Measurements from ENCODE around the gene SERINC2. TPM values are rescaled to one million over a fixed set of nuclear protein-coding genes. Genes with fewer than 3 reads are reported as not detected.

SERINC2 gene
- total and polyA plus RNA-seq, 10 of the 15 experiments (the other 5 are each of a cell fraction or from before 2014, with no cell fraction given) = 0.02 to 9.4 (median 0.50) TPM

DNA sequence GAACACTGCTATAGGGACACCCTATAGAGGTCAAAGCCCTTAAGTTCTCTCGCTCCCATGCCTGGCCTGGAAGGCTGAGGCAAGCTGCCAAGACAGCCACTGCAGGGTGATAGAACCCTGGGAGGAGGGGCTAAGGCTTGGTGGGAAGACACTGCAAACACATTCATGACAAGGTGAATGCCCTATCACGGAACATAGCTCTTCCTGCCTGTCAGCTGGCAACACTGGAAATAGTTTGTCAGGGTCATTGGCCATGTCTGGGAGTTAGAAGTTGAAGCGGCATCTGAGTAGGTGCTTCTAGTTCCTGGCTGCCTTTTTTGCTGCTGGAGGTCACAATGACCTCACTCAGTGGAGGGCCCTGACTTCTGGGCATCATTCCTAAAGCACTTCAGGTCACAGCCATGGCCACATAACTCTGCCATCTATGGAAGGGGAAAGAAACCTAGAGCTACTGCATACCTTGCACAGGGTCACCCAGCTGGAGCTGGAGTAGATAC, 44.4 kb upstream of the SERINC2 start:
- ChIA-PET SMC1A (ENCODE audit: uncharacterized antibody, unreplicated experiment) (interaction anchor here (0.6 to 1.6 kb wide), 2 partner anchors 8 to 458 kb away, joined by 3 to 9 read pairs; no protein-coding TSS in a partner anchor), CTCF (interaction anchor here (1.3 to 2.3 kb wide), 2 partner anchors 25 to 30 kb away, joined by 3 to 9 read pairs; no protein-coding TSS in a partner anchor), RAD21 (ENCODE audit: unreplicated experiment) (no interaction called here), POLR2A (no interaction called here)
- no peak for TF ChIP-seq ZNF274 (IDR thresholded peaks at IDR 0.05; ENCODE audit: insufficient read depth, insufficient read length)
- TF ChIP-seq IKZF2 (IDR thresholded peaks at IDR 0.05) = no peak
- TF ChIP-seq HDGF (IDR thresholded peaks at IDR 0.05) = no peak
- no peak for TF ChIP-seq ZZZ3 (IDR thresholded peaks at IDR 0.05; ENCODE audit: control insufficient read depth, insufficient read length, low read depth)
- no peak for TF ChIP-seq ZNF384 (IDR thresholded peaks at IDR 0.05; ENCODE audit: borderline replicate concordance, low read depth, low read length)
- TF ChIP-seq YBX1 (IDR thresholded peaks at IDR 0.05) = no peak
- TF ChIP-seq, protein P1, sequence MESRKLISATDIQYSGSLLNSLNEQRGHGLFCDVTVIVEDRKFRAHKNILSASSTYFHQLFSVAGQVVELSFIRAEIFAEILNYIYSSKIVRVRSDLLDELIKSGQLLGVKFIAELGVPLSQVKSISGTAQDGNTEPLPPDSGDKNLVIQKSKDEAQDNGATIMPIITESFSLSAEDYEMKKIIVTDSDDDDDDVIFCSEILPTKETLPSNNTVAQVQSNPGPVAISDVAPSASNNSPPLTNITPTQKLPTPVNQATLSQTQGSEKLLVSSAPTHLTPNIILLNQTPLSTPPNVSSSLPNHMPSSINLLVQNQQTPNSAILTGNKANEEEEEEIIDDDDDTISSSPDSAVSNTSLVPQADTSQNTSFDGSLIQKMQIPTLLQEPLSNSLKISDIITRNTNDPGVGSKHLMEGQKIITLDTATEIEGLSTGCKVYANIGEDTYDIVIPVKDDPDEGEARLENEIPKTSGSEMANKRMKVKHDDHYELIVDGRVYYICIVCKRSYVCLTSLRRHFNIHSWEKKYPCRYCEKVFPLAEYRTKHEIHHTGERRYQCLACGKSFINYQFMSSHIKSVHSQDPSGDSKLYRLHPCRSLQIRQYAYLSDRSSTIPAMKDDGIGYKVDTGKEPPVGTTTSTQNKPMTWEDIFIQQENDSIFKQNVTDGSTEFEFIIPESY (IDR thresholded peaks at IDR 0.05) = no peak
- no peak for TF ChIP-seq TARDBP (IDR thresholded peaks at IDR 0.05; ENCODE audit: borderline replicate concordance)
- TF ChIP-seq EZH2 (IDR thresholded peaks at IDR 0.05; ENCODE audit: borderline replicate concordance, control insufficient read depth, low read depth, low read length) = no peak
- TF ChIP-seq CREM (IDR thresholded peaks at IDR 0.05; ENCODE audit: low read depth) = no peak
- TF ChIP-seq, protein P2, sequence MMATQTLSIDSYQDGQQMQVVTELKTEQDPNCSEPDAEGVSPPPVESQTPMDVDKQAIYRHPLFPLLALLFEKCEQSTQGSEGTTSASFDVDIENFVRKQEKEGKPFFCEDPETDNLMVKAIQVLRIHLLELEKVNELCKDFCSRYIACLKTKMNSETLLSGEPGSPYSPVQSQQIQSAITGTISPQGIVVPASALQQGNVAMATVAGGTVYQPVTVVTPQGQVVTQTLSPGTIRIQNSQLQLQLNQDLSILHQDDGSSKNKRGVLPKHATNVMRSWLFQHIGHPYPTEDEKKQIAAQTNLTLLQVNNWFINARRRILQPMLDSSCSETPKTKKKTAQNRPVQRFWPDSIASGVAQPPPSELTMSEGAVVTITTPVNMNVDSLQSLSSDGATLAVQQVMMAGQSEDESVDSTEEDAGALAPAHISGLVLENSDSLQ (IDR thresholded peaks at IDR 0.05) = no peak
- no peak for TF ChIP-seq RFX5 (IDR thresholded peaks at IDR 0.05; ENCODE audit: low read depth, low read length)
- no peak for TF ChIP-seq SPI1 (IDR thresholded peaks at IDR 0.05; ENCODE audit: borderline replicate concordance, insufficient read depth, low read depth, low read length)
- TF ChIP-seq SUPT20H (IDR thresholded peaks at IDR 0.05; ENCODE audit: borderline replicate concordance, control insufficient read depth, low read depth, low read length) = no peak
- no peak for TF ChIP-seq STAT3 (IDR thresholded peaks at IDR 0.05; ENCODE audit: low read depth, low read length)
- TF ChIP-seq, protein P3, sequence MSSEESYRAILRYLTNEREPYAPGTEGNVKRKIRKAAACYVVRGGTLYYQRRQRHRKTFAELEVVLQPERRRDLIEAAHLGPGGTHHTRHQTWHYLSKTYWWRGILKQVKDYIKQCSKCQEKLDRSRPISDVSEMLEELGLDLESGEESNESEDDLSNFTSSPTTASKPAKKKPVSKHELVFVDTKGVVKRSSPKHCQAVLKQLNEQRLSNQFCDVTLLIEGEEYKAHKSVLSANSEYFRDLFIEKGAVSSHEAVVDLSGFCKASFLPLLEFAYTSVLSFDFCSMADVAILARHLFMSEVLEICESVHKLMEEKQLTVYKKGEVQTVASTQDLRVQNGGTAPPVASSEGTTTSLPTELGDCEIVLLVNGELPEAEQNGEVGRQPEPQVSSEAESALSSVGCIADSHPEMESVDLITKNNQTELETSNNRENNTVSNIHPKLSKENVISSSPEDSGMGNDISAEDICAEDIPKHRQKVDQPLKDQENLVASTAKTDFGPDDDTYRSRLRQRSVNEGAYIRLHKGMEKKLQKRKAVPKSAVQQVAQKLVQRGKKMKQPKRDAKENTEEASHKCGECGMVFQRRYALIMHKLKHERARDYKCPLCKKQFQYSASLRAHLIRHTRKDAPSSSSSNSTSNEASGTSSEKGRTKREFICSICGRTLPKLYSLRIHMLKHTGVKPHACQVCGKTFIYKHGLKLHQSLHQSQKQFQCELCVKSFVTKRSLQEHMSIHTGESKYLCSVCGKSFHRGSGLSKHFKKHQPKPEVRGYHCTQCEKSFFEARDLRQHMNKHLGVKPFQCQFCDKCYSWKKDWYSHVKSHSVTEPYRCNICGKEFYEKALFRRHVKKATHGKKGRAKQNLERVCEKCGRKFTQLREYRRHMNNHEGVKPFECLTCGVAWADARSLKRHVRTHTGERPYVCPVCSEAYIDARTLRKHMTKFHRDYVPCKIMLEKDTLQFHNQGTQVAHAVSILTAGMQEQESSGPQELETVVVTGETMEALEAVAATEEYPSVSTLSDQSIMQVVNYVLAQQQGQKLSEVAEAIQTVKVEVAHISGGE (CRISPR knock-in tag; IDR thresholded peaks at IDR 0.05) = no peak
- TF ChIP-seq YY1 (IDR thresholded peaks at IDR 0.05; ENCODE audit: low read depth, low read length) = no peak
- FAIRE-seq = no peak
- Histone ChIP-seq H2AFZ (ENCODE audit: control insufficient read depth, low read depth, low read length) (no peak overlapping the region), H3K4me1 (ENCODE audit: control insufficient read depth, insufficient read depth, low read length) (no peaks in the 10 kb centered on the region), H3K4me3 (no peak overlapping the region), H3K27ac (ENCODE audit: control insufficient read depth, insufficient read depth) (no peak overlapping the region), H3K9ac (ENCODE audit: control insufficient read depth, insufficient read depth, low read length) (no peak overlapping the region), H3K4me2 (ENCODE audit: control insufficient read depth, insufficient read depth) (no peak overlapping the region), H3K9me3 (replicated peaks; ENCODE audit: control insufficient read depth, insufficient read depth, low read length) (no peaks in the 10 kb centered on the region), H3K27me3 (replicated peaks in 1 of 2; ENCODE audit: control insufficient read depth in 2 of 2, insufficient read depth in 2 of 2, low read length in 1 of 2) (no peaks in the 10 kb centered on the region), H3K79me2 (ENCODE audit: control insufficient read depth, insufficient read depth, low read length) (no peaks in the 10 kb centered on the region), H3K36me3 (ENCODE audit: control insufficient read depth in 2 of 2, insufficient read depth in 2 of 2, low read length in 1 of 2) (peaks cover 0 to 6% of the 10 kb centered on the region in 2 experiments), H4K20me1 (ENCODE audit: control insufficient read depth, insufficient read depth) (no peaks in the 10 kb centered on the region)
- no TSS peak for BruUV-seq (replicated peaks)
- 96% methylated on average over 3 of the region's 3 CpGs for WGBS (ENCODE audit: insufficient coverage, insufficient replicate concordance, low lambda C conversion rate, missing lambda C conversion rate)
- in situ Hi-C loops (cut with MboI) = no loop called here
- intact Hi-C loops (cut with micrococcal nuclease; ENCODE audit: unreplicated experiment) = no loop called here
- no peak for ATAC-seq
- no peak for DNase-seq (ENCODE audit: low read depth, low spot score)
